Neural cell (in vitro differentiated cells): ENCODE measurements around the gene C16orf90. TPM values are rescaled to one million over a fixed set of nuclear protein-coding genes. Genes with fewer than 3 reads are reported as not detected.
A peak's percentile ranks its signal among the peaks of the same experiment; 100 is the strongest.

ENCODE experiments used
- H2AFZ ChIP-seq: fragments of 200-600, 300-800 bp; sonication (generic), shearing (Covaris generic); 2 replicates; pipeline ENCODE4 v1.6.0; 2014; ENCODE audit warnings: low read depth, mild to moderate bottlenecking, antibody characterized with exemption, low read length, moderate library complexity
- H3F3A ChIP-seq: fragments of 200-600 bp; shearing (Covaris generic); 2 replicates; pipeline ENCODE4 v1.6.1; 2016; ENCODE audit warnings: mild to moderate bottlenecking, moderate library complexity, mixed read lengths, antibody characterized with exemption, low read length; ENCODE audit not compliant: insufficient read depth, poor library complexity, severe bottlenecking
- H3K27ac ChIP-seq: fragments of 200-600, 300-800 bp; sonication (generic), shearing (Covaris generic); 2 replicates; pipeline ENCODE4 v1.5.1; 2014; ENCODE audit warnings: mild to moderate bottlenecking, low read length, moderate library complexity
- H3K27me3 ChIP-seq: fragments of 300-800, 200-600 bp; sonication (generic), shearing (Covaris generic); 2 replicates; pipeline ENCODE4 v1.6.0; 2014; ENCODE audit warnings: mild to moderate bottlenecking, low read depth, low read length, moderate library complexity; ENCODE audit not compliant: insufficient read depth
- H3K36me3 ChIP-seq: fragments of 300-800, 200-600 bp; sonication (generic), shearing (Covaris generic); 2 replicates; pipeline ENCODE4 v1.5.1; 2014; ENCODE audit warnings: mild to moderate bottlenecking, antibody characterized with exemption, low read length, moderate library complexity; ENCODE audit not compliant: insufficient read depth
- H3K4me2 ChIP-seq: fragments of 300-800, 200-600 bp; sonication (generic), shearing (Covaris generic); 2 replicates; pipeline ENCODE4 v1.6.0; 2014; ENCODE audit warnings: mild to moderate bottlenecking, low read length
- H3K4me3 ChIP-seq: fragments of 300-800, 200-600 bp; sonication (generic), shearing (Covaris generic); 2 replicates; pipeline ENCODE4 v1.5.1; 2014; ENCODE audit warnings: mild to moderate bottlenecking, low read length, moderate library complexity
- H3K79me2 ChIP-seq: fragments of 200-600 bp; shearing (Covaris generic); replicated peaks from 2 replicates; pipeline ENCODE4 v1.6.0; 2014; ENCODE audit warnings: mild to moderate bottlenecking, low read length, moderate library complexity; ENCODE audit not compliant: insufficient read depth
- H3K9ac ChIP-seq: fragments of 300-800, 200-600 bp; sonication (generic), shearing (Covaris generic); 2 replicates; pipeline ENCODE4 v1.6.1; 2016; ENCODE audit warnings: mild to moderate bottlenecking, low read length, mixed read lengths
- H3K9me2 ChIP-seq: fragments of 200-600 bp; shearing (Covaris generic); 2 replicates; pipeline ENCODE4 v1.6.1; 2016; ENCODE audit warnings: mild to moderate bottlenecking, low read length, mixed read lengths; ENCODE audit not compliant: insufficient read depth
- H3K9me3 ChIP-seq: fragments of 200-600, 300-800 bp; sonication (generic), shearing (Covaris generic); 2 replicates; pipeline ENCODE4 v1.6.1; 2016; ENCODE audit warnings: mild to moderate bottlenecking, mixed run types, low read length, moderate library complexity, mixed read lengths
- H4K20me1 ChIP-seq: fragments of 200-600 bp; shearing (Covaris generic); 2 replicates; pipeline ENCODE4 v1.6.1; 2016; ENCODE audit warnings: mild to moderate bottlenecking, mixed run types; ENCODE audit not compliant: insufficient read depth
- CTCF ChIP-seq: fragments of 450-650 bp; IDR thresholded peaks from 2 replicates; pipeline ENCODE4 v1.5.1; 2014; ENCODE audit warnings: antibody characterized with exemption, mild to moderate bottlenecking, moderate library complexity; ENCODE audit not compliant: poor library complexity, severe bottlenecking
- EP300 ChIP-seq: fragments of 450-650 bp; conservative IDR thresholded peaks from 2 replicates; pipeline ENCODE4 v1.6.1; 2014; ENCODE audit warnings: antibody characterized with exemption, mild to moderate bottlenecking, moderate library complexity; ENCODE audit not compliant: poor library complexity, severe bottlenecking
- EZH2 ChIP-seq: fragments of 200-600, 300-800 bp; shearing (Covaris generic), sonication (generic); IDR thresholded peaks from 2 replicates; pipeline ENCODE4 v1.6.1; 2014; ENCODE audit warnings: antibody characterized with exemption, low read length, borderline replicate concordance, mild to moderate bottlenecking; ENCODE audit not compliant: insufficient read depth, poor library complexity, severe bottlenecking
- MXI1 ChIP-seq: fragments of 450-650 bp; conservative IDR thresholded peaks from 2 replicates; pipeline ENCODE4 v1.6.1; 2014; ENCODE audit warnings: antibody characterized with exemption, mild to moderate bottlenecking; ENCODE audit not compliant: poor library complexity, severe bottlenecking
- POLR2AphosphoS5 ChIP-seq: IDR thresholded peaks from 2 replicates; pipeline ENCODE4 v1.6.1; 2012
- RAD21 ChIP-seq: fragments of 450-650 bp; conservative IDR thresholded peaks from 2 replicates; pipeline ENCODE4 v1.6.1; 2014; ENCODE audit warnings: antibody characterized with exemption, mild to moderate bottlenecking, moderate library complexity
- REST ChIP-seq: IDR thresholded peaks from 2 replicates; pipeline ENCODE4 v1.6.1; 2012; ENCODE audit warnings: borderline replicate concordance
- SMC3 ChIP-seq: fragments of 450-650 bp; conservative IDR thresholded peaks from 2 replicates; pipeline ENCODE4 v1.6.1; 2014; ENCODE audit warnings: antibody characterized with exemption, mild to moderate bottlenecking, moderate library complexity; ENCODE audit not compliant: poor library complexity
- TAF1 ChIP-seq: IDR thresholded peaks from 2 replicates; pipeline ENCODE4 v1.6.1; 2012; ENCODE audit warnings: low read depth
- polyA plus RNA-seq: library from polyadenylated mRNA; depleted of rRNA; stranded (reverse); fragments of >200 nt; gene quantifications from 2 replicates; pipeline ENCODE4 v1.2.3, GENCODE V29; 2014
- small RNA-seq, 3 experiments: library from RNA; depleted of rRNA; stranded (forward); fragments of <200 nt; gene quantifications; one replicate each; pipeline ENCODE3, GENCODE V24; 2012

C16orf90 gene
- polyA plus RNA-seq, 1 donor from 2014 or later: not detected

GRCh38 chr16:3444032-3444388 lies 51.3 kb downstream of the C16orf90 start:
- peak overlapping the region; percentile 46 for H2AFZ ChIP-seq

More at GRCh38 chr16:3444032-3444388, 51.3 kb downstream of the C16orf90 start:
- no peaks in the 10 kb centered on the region for H3K27me3 ChIP-seq
- H3K4me3 ChIP-seq: peak overlapping the region; percentile 71
- H3F3A ChIP-seq: no peaks in the 10 kb centered on the region
- peak overlapping the region; percentile 74 for H3K9ac ChIP-seq
- no peaks in the 10 kb centered on the region for H3K9me3 ChIP-seq
- no peaks in the 10 kb centered on the region for H3K9me2 ChIP-seq
- no peak for TF ChIP-seq SMC3
- TF ChIP-seq RAD21: no peak
- no peak for TF ChIP-seq REST
- TF ChIP-seq EZH2: no peak
- no peak for TF ChIP-seq POLR2AphosphoS5
- TF ChIP-seq CTCF: no peak
- no peak for TF ChIP-seq TAF1
- TF ChIP-seq EP300: no peak
- no peak for TF ChIP-seq MXI1
- H3K4me2 ChIP-seq: no peak overlapping the region
- no peaks in the 10 kb centered on the region for H4K20me1 ChIP-seq
- peak overlapping the region; percentile 75 for H3K27ac ChIP-seq
- H3K79me2 ChIP-seq: peaks cover 10% of the 10 kb centered on the region
- H3K36me3 ChIP-seq: no peaks in the 10 kb centered on the region

Small RNA genes within 50 kb of the gene (small RNA-seq; reads per million reads assigned to genes)
- 0 reads per million in 3 experiments for gene MIR6126

Other genes starting within 250 kb of the C16orf90 start
- not detected in 2 replicates for gene MEFV, start 238.9 kb downstream of the C16orf90 start, polyA plus RNA-seq
- gene ZNF263, start 212.0 kb downstream of the C16orf90 start, polyA plus RNA-seq: 65.4 and 88.4 TPM in 2 replicates
- gene TIGD7, start 190.1 kb downstream of the C16orf90 start, polyA plus RNA-seq: 21.7 and 25.2 TPM in 2 replicates
- gene ZNF75A, start 190.0 kb downstream of the C16orf90 start, polyA plus RNA-seq: 58.3 and 76.0 TPM in 2 replicates
- gene OR2C1, start 139.6 kb downstream of the C16orf90 start, polyA plus RNA-seq: 0.22 TPM in 1 of 2 replicates, not detected in the other
- 22.0 and 28.4 TPM in 2 replicates for gene ZSCAN32, start 94.5 kb downstream of the C16orf90 start, polyA plus RNA-seq
- 13.0 and 14.8 TPM in 2 replicates for gene ZNF174, start 94.3 kb downstream of the C16orf90 start, polyA plus RNA-seq
- 1.8 and 2.0 TPM in 2 replicates for gene ZNF597, start 52.0 kb downstream of the C16orf90 start, polyA plus RNA-seq
- gene NAA60, start 51.8 kb downstream of the C16orf90 start, polyA plus RNA-seq: 15.1 and 32.0 TPM in 2 replicates
- 40.8 and 46.6 TPM in 2 replicates for gene CLUAP1, start 5.5 kb upstream of the C16orf90 start, polyA plus RNA-seq
- gene NLRC3, start 81.9 kb upstream of the C16orf90 start, polyA plus RNA-seq: 0.30 and 0.57 TPM in 2 replicates
- 2.9 and 4.8 TPM in 2 replicates for gene SLX4, start 116.1 kb upstream of the C16orf90 start, polyA plus RNA-seq
- 47.8 and 61.4 TPM in 2 replicates for gene DNASE1, start 159.2 kb upstream of the C16orf90 start, polyA plus RNA-seq
- 73.0 and 91.0 TPM in 2 replicates for gene TRAP1, start 222.0 kb upstream of the C16orf90 start, polyA plus RNA-seq